NCI-H187 (cell line): ENCODE measurements around the gene ITGAL.
"Not testable (repeated sequence)": the region's sequence is repeated elsewhere in the genome, so short reads cannot be mapped to it uniquely, and the experiment has no call there.

Experiments used
- DNase-seq, 2 experiments: peaks; one replicate each; lab custom pipeline; 2025; lab: John Stamatoyannopoulos, UW

Gene ITGAL

GRCh38 chr16:30491744-30492308 is 19.3 kb downstream of the ITGAL start:
- DNase-seq: no peak

GRCh38 chr16:30493941-30494488 is 21.5 kb downstream of the ITGAL start:
- no peak for DNase-seq

- DNase-seq: no peak
Measured at GRCh38 chr16:30494709-30495108, 22.2 kb downstream of the ITGAL start.

GRCh38 chr16:30499284-30499683 is 26.7 kb downstream of the ITGAL start:
- no peak for DNase-seq

GRCh38 chr16:30503403-30504296 is 31.1 kb downstream of the ITGAL start:
- no peak for DNase-seq

GRCh38 chr16:30509081-30509765 is 36.7 kb downstream of the ITGAL start:
- no peak for DNase-seq

- DNase-seq: no peak
Measured at GRCh38 chr16:30510376-30510938, 37.9 kb downstream of the ITGAL start.

- DNase-seq: no peak
Measured at GRCh38 chr16:30511509-30511908, 39.0 kb downstream of the ITGAL start.

- no peak for DNase-seq
Measured at GRCh38 chr16:30515275-30515674, 42.7 kb downstream of the ITGAL start.

- no peak for DNase-seq
Measured at GRCh38 chr16:30518552-30518951, 46.0 kb downstream of the ITGAL start.

GRCh38 chr16:30519120-30520049 is 46.8 kb downstream of the ITGAL start:
- DNase-seq: no peak

- no peak for DNase-seq
Measured at GRCh38 chr16:30521476-30521872, 48.9 kb downstream of the ITGAL start.

GRCh38 chr16:30521873-30522641 is 49.5 kb downstream of the ITGAL start:
- no peak for DNase-seq

GRCh38 chr16:30522702-30523463 is 50.3 kb downstream of the ITGAL start:
- DNase-seq: not testable (repeated sequence)

GRCh38 chr16:30523768-30524574 is 51.4 kb downstream of the ITGAL start:
- no peak for DNase-seq

GRCh38 chr16:30524575-30525568 is 52.3 kb downstream of the ITGAL start:
- no peak for DNase-seq

- DNase-seq: no peak
Measured at GRCh38 chr16:30525844-30526136, 53.2 kb downstream of the ITGAL start.
